Measurements from ENCODE around the gene SGO1. TPM values are rescaled to one million over a fixed set of nuclear protein-coding genes. Genes with fewer than 3 reads are reported as not detected.

The SGO1 gene
- total RNA-seq, 1 donor from 2014 or later: 1.6 TPM

Small RNAs within 50 kb of the gene (small RNA-seq; reads per million reads assigned to genes)
- gene MIR3135A: not detected

Other genes starting within 250 kb of the SGO1 start
- gene RAB5A, start 239.1 kb downstream of the SGO1 start, total RNA-seq: 74.2 TPM
- gene PP2D1, start 173.9 kb downstream of the SGO1 start, total RNA-seq: not detected
- gene KAT2B, start 145.8 kb downstream of the SGO1 start, total RNA-seq: 10.2 TPM